B cell (primary cell): ENCODE measurements around the gene RHOT2.

Source experiments
- CTCF ChIP-seq: fragments of 200-600 bp; IDR thresholded peaks from one replicate; pipeline ENCODE4 v1.8.0; 2022; ENCODE audit warnings: antibody characterized with exemption, mild to moderate bottlenecking
- EZH2 ChIP-seq: IDR thresholded peaks from 2 replicates; pipeline ENCODE4 v1.6.1; 2012; ENCODE audit warnings: borderline replicate concordance, low read depth, mild to moderate bottlenecking, moderate library complexity, low read length; ENCODE audit not compliant: insufficient read depth, poor library complexity, severe bottlenecking

- TF ChIP-seq CTCF (no peak), EZH2 (no peak)
Observed at GRCh38 chr16:668519-669171, 713 bp downstream of the RHOT2 start.
